PC-3 (cell line): Measurements from ENCODE around the gene DRG2. TPM values are rescaled to one million over a fixed set of nuclear protein-coding genes. Genes with fewer than 3 reads are reported as not detected.

ENCODE experiments used
- ATAC-seq: fragments of 200-7000 bp; cut with Tn5 transposase; 2 replicates; pipeline ENCODE4 v1.9.1; 2020; ENCODE audit warnings: mild to moderate bottlenecking, moderate library complexity
- BruUV-seq: library from RNA; stranded (reverse); fragments of 400-500 nt; replicated peaks from 2 replicates; lab custom pipeline; 2021; lab: Mats Ljungman, UMichigan
- CTCF ChIA-PET: fragments of 300-600 bp; sonication (Branson Sonifier 250); formaldehyde crosslinking; loops from one replicate; lab custom pipeline; 2022; ENCODE audit warnings: antibody characterized with exemption; lab: Charles Lee
- POLR2A ChIA-PET: fragments of 300-600 bp; sonication (Branson Sonifier 250); formaldehyde crosslinking; loops from one replicate; lab custom pipeline; 2022; ENCODE audit warnings: antibody characterized with exemption; ENCODE audit not compliant: unreplicated experiment; lab: Charles Lee
- DNase-seq: peaks from one replicate; pipeline ENCODE4 v3.0.0-alpha.2; 2015
- H2AFZ ChIP-seq: fragments of 300-600 bp; sonication (generic); 2 replicates; pipeline ENCODE4 v1.6.0; 2016; ENCODE audit warnings: antibody characterized with exemption, low read length
- H3F3A ChIP-seq: fragments of 300-600 bp; sonication (generic); one replicate; pipeline ENCODE4 v1.6.0; 2017; ENCODE audit warnings: antibody characterized with exemption, low read length, control low read depth, mild to moderate bottlenecking; ENCODE audit not compliant: unreplicated experiment
- H3K27ac ChIP-seq: fragments of 300-600 bp; sonication (generic); 2 replicates; pipeline ENCODE4 v1.5.1; 2016; ENCODE audit warnings: mild to moderate bottlenecking, low read length
- H3K27me3 ChIP-seq: fragments of 300-600 bp; sonication (generic); 2 replicates; pipeline ENCODE4 v1.6.1; 2016; ENCODE audit warnings: low read length, mixed read lengths
- H3K36me3 ChIP-seq: fragments of 300-600 bp; sonication (generic); 2 replicates; pipeline ENCODE4 v1.6.1; 2016; ENCODE audit warnings: low read depth, mixed run types, low read length, mixed read lengths
- H3K4me1 ChIP-seq: fragments of 300-600 bp; sonication (generic); 2 replicates; pipeline ENCODE4 v1.5.1; 2016; ENCODE audit warnings: low read length; ENCODE audit not compliant: insufficient read depth
- H3K4me2 ChIP-seq: fragments of 300-600 bp; sonication (generic); 2 replicates; pipeline ENCODE4 v1.6.0; 2016; ENCODE audit warnings: low read length
- H3K4me3 ChIP-seq: fragments of 300-600 bp; sonication (generic); 2 replicates; pipeline ENCODE4 v1.5.1; 2016; ENCODE audit warnings: mild to moderate bottlenecking, low read length, mixed read lengths
- H3K79me2 ChIP-seq: fragments of 300-600 bp; sonication (generic); 2 replicates; pipeline ENCODE4 v1.6.1; 2017; ENCODE audit warnings: low read length, mixed read lengths
- H3K9ac ChIP-seq: fragments of 300-600 bp; sonication (generic); 2 replicates; pipeline ENCODE4 v1.6.0; 2016; ENCODE audit warnings: mild to moderate bottlenecking, low read length
- H3K9me2 ChIP-seq: fragments of 300-600 bp; sonication (generic); replicated peaks from 2 replicates; pipeline ENCODE4 v1.6.1; 2016; ENCODE audit warnings: mixed run types, low read length, mixed read lengths
- H3K9me3 ChIP-seq: fragments of 300-600 bp; sonication (generic); 2 replicates; pipeline ENCODE4 v1.6.1; 2016; ENCODE audit warnings: low read length, mixed read lengths
- H4K20me1 ChIP-seq: fragments of 300-600 bp; sonication (generic); 2 replicates; pipeline ENCODE4 v1.6.1; 2016; ENCODE audit warnings: low read length, mixed read lengths
- EZH2 ChIP-seq: fragments of 300-600 bp; sonication (generic); IDR thresholded peaks from one replicate; pipeline ENCODE4 v1.6.1; 2017; ENCODE audit warnings: antibody characterized with exemption, mild to moderate bottlenecking, low read length; ENCODE audit not compliant: unreplicated experiment
- EZH2phosphoT487 ChIP-seq: fragments of 300-600 bp; sonication (generic); IDR thresholded peaks from 2 replicates; pipeline ENCODE4 v1.6.1; 2018; ENCODE audit warnings: mild to moderate bottlenecking, antibody characterized with exemption, low read length, borderline replicate concordance
- intact Hi-C: fragments of 100-400 bp; cut with micrococcal nuclease; formaldehyde crosslinking; loops from 2 replicates; pipeline ENCODE4 v1.9.0; 2023
- total RNA-seq: library from RNA; depleted of rRNA; stranded (reverse); fragments of >200 nt; gene quantifications from 2 replicates; pipeline ENCODE4 v1.2.3, GENCODE V29; 2014
- TF ChIP-seq, protein P1 (sequence below): fragments of 300-600 bp; sonication (generic); conservative IDR thresholded peaks from 2 replicates; pipeline ENCODE4 v1.5.1; 2017; ENCODE audit warnings: antibody characterized with exemption, low read depth, mild to moderate bottlenecking, low read length

DRG2 gene
- total RNA-seq, 1 experiment from 2014 or later = 102 TPM

DNA sequence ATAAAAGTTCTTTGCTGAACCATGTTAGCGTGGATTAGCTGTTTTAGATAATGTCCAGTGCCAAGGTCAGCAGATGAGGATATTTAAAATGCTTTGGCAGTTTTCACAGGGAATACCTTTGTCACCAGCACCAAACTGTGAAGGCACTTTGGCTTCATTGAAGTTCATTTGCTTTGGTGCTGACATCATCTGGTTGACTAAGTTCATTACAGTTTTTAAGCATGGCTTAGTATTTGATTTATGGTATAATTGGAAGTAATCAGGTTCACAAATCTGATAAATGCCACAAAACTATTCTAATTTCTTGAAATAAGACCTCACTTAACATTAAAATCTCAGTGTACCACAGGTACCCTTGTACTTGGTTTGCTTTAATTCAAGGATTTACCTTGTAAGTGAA lies 44.3 kb upstream of the DRG2 start:
- Histone ChIP-seq H3K9me2 (no peaks in the 10 kb centered on the region), H3K9me3 (no peaks in the 10 kb centered on the region), H3K4me1 (peaks cover 25% of the 10 kb centered on the region), H4K20me1 (no peaks in the 10 kb centered on the region), H3K27ac (no peak overlapping the region), H3K4me2 (no peak overlapping the region), H3F3A (no peaks in the 10 kb centered on the region), H3K79me2 (peaks cover 46% of the 10 kb centered on the region), H3K27me3 (no peaks in the 10 kb centered on the region), H3K36me3 (peaks cover 7% of the 10 kb centered on the region; the same call in 1 of the 2 replicates), H3K4me3 (no peak overlapping the region), H2AFZ (no peak overlapping the region), H3K9ac (no peak overlapping the region)
- ChIA-PET CTCF (no interaction called here), POLR2A (no interaction called here)
- peak; percentile 61 for DNase-seq
- intact Hi-C loops = no loop called here
- no TSS peak for BruUV-seq
- TF ChIP-seq EZH2phosphoT487 (no peak), EZH2 (no peak)
- TF ChIP-seq, protein P1, sequence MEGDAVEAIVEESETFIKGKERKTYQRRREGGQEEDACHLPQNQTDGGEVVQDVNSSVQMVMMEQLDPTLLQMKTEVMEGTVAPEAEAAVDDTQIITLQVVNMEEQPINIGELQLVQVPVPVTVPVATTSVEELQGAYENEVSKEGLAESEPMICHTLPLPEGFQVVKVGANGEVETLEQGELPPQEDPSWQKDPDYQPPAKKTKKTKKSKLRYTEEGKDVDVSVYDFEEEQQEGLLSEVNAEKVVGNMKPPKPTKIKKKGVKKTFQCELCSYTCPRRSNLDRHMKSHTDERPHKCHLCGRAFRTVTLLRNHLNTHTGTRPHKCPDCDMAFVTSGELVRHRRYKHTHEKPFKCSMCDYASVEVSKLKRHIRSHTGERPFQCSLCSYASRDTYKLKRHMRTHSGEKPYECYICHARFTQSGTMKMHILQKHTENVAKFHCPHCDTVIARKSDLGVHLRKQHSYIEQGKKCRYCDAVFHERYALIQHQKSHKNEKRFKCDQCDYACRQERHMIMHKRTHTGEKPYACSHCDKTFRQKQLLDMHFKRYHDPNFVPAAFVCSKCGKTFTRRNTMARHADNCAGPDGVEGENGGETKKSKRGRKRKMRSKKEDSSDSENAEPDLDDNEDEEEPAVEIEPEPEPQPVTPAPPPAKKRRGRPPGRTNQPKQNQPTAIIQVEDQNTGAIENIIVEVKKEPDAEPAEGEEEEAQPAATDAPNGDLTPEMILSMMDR = peak; percentile 52
- no peak for ATAC-seq

DNA sequence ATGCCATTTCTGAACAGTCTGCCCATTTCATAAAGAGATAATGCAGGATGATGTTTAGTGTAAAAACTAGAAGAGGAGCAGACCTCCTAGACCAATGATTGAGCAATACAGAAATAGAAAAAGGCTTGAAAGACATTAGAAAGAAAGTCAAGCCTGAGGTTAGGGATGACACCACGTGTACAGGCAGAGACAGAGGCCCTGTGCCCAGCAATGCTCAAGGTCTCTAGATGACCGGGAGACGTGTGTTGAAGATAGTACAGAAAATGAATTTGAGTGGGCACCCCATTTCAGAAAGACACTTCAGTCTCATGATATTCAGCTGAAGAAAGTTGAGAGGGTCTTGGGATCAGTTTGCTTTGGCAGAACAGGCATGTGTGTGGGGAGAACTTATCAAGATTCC lies 43.1 kb upstream of the DRG2 start:
- intact Hi-C loops = no loop called here
- no peak for ATAC-seq
- H2AFZ ChIP-seq = no peak overlapping the region
- no peak overlapping the region for H3K27ac ChIP-seq
- H3F3A ChIP-seq = no peaks in the 10 kb centered on the region
- H3K79me2 ChIP-seq = peaks cover 42% of the 10 kb centered on the region
- no peaks in the 10 kb centered on the region for H3K9me2 ChIP-seq
- no peaks in the 10 kb centered on the region for H3K9me3 ChIP-seq
- H3K27me3 ChIP-seq = no peaks in the 10 kb centered on the region
- H4K20me1 ChIP-seq = no peaks in the 10 kb centered on the region
- ChIA-PET POLR2A (no interaction called here), CTCF (no interaction called here)
- H3K4me1 ChIP-seq = peaks cover 25% of the 10 kb centered on the region
- H3K4me2 ChIP-seq = no peak overlapping the region
- no TSS peak for BruUV-seq
- H3K9ac ChIP-seq = no peak overlapping the region
- TF ChIP-seq, protein P1 = no peak
- TF ChIP-seq EZH2 (no peak), EZH2phosphoT487 (no peak)
- H3K36me3 ChIP-seq = peaks cover 7% of the 10 kb centered on the region; the same call in 1 of the 2 replicates
- DNase-seq = no peak
- no peak overlapping the region for H3K4me3 ChIP-seq

DNA sequence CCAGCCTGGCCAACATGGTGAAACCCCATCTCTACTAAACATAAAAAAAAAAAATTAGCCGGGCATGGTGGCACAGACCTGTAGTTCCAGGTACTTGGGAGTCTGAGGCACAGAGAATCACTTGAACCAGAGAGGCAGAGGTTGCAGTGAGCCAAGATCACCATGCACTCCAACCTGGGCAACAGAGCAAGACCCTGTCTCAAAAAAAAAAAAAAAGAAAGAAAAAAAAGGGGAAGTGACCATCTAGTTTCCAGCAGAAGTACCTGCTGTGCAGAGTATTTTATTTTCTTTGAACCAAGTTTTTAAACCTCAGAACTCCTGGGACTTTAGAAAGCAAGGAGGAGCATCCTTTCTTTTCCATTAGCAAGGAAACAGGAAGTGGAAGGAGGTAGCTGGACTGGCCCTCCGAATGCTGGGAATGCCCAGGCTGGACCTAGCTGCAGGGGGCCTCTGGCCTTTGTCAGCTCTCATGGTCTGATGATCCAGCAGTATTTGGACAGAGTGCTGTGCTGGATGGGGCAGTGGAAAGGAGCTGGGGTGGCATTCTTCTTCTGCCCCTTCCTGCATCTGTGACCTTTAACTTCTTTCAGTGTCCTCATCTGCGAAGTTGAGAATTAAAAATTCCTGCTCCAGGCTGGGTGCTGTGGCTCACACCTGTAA lies 41.9 kb upstream of the DRG2 start:
- TF ChIP-seq EZH2phosphoT487 (no peak), EZH2 (no peak)
- TF ChIP-seq, protein P1 = no peak
- intact Hi-C loops = no loop called here
- Histone ChIP-seq H3K4me3 (no peak overlapping the region), H2AFZ (no peak overlapping the region), H3K9me2 (no peaks in the 10 kb centered on the region), H3K36me3 (peaks cover 7% of the 10 kb centered on the region; the same call in 1 of the 2 replicates), H4K20me1 (no peaks in the 10 kb centered on the region), H3K27ac (no peak overlapping the region), H3K27me3 (no peaks in the 10 kb centered on the region), H3K9me3 (no peaks in the 10 kb centered on the region), H3K4me2 (no peak overlapping the region), H3K4me1 (peaks cover 16% of the 10 kb centered on the region), H3K79me2 (peaks cover 29% of the 10 kb centered on the region), H3F3A (no peaks in the 10 kb centered on the region), H3K9ac (no peak overlapping the region)
- no TSS peak for BruUV-seq
- DNase-seq (no peak), ATAC-seq (no peak)
- CTCF ChIA-PET = no interaction called here
- POLR2A ChIA-PET = no interaction called here
